ENCODE data around the gene FAM131B. TPM values are rescaled to one million over a fixed set of nuclear protein-coding genes. Genes with fewer than 3 reads are reported as not detected.

FAM131B gene
- total and polyA plus RNA-seq, 9 of the 15 experiments (the other 6 are each of a cell fraction or from before 2014, with no cell fraction given), result 0.03 to 0.04 TPM; not detected in 7

- no peak for FAIRE-seq
- no TSS peak for BruUV-seq (replicated peaks)
- in situ Hi-C loops (cut with MboI) (no loop called here), intact Hi-C loops (cut with micrococcal nuclease) (no loop called here)
- no peak for ATAC-seq
- Histone ChIP-seq H3K4me1 (replicated peaks in 1 of 2; ENCODE audit: control insufficient read depth in 2 of 2, insufficient read depth in 2 of 2, low read length in 2 of 2) (peaks cover 5 to 14% of the 10 kb centered on the region in 2 experiments; a peak in 4 of 5 replicates), H2AFZ (ENCODE audit: low read depth, low read length) (no peak overlapping the region), H3K27ac (ENCODE audit: extremely low read depth, low read depth, low read length) (no peak overlapping the region), H4K20me1 (replicated peaks; ENCODE audit: control insufficient read depth, insufficient read depth, low read length) (no peaks in the 10 kb centered on the region), H3K36me3 (ENCODE audit: control insufficient read depth, insufficient read depth, low read length) (no peaks in the 10 kb centered on the region), H3K9me3 (replicated peaks; ENCODE audit: control insufficient read depth, insufficient read depth, low read depth, low read length) (no peaks in the 10 kb centered on the region), H3K27me3 (ENCODE audit: control insufficient read depth in 2 of 2, insufficient read depth in 2 of 2, low read length in 2 of 2) (peaks cover 0 to 9% of the 10 kb centered on the region in 2 experiments; a peak in 1 of 5 replicates), H3K4me2 (ENCODE audit: insufficient read depth, low read length) (no peak overlapping the region), H3K9ac (ENCODE audit: insufficient read depth in 1 of 2, low read depth in 2 of 2, low read length in 2 of 2) (0 out of 4 replicates have a peak overlapping the region, but pooled peaks of 1 of the 2 experiments have one; percentile 39), H3K9me1 (ENCODE audit: control insufficient read depth, insufficient read depth, low read length) (no peaks in the 10 kb centered on the region), H3K4me3 (no peak overlapping the region), H3K79me2 (ENCODE audit: control insufficient read depth, insufficient read depth, low read length) (peaks cover under 1% of the 10 kb centered on the region; the same call in 1 of the 3 replicates)
- CTCF ChIA-PET (ENCODE audit: low intra/inter-chr PET ratio), result no interaction called here
- POLR2A ChIA-PET, result interaction anchor here (0.6 kb wide), 2 partner anchors 51 to 80 kb away, joined by 3 read pairs; no protein-coding TSS in a partner anchor
- TF ChIP-seq CTBP1 (IDR thresholded peaks at IDR 0.05; ENCODE audit: borderline replicate concordance), result no peak
- no peak for TF ChIP-seq RCOR1 (IDR thresholded peaks at IDR 0.05; ENCODE audit: borderline replicate concordance in 1 of 2, low read depth in 2 of 2, low read length in 2 of 2)
- TF ChIP-seq ETS2 (tag; IDR thresholded peaks at IDR 0.05; ENCODE audit: borderline replicate concordance, poor library complexity, severe bottlenecking), result no peak
- no peak for TF ChIP-seq SRF (CRISPR knock-in tag; IDR thresholded peaks at IDR 0.05)
- TF ChIP-seq ZNF134 (CRISPR knock-in tag; conservative IDR thresholded peaks at IDR 0.05), result no peak
- TF ChIP-seq PPARD (CRISPR knock-in tag; IDR thresholded peaks at IDR 0.05), result no peak
- no peak for TF ChIP-seq SNRNP70 (optimal IDR thresholded peaks at IDR 0.05; ENCODE audit: low read depth, low read length)
- no peak for TF ChIP-seq ZNF253 (CRISPR knock-in tag; conservative IDR thresholded peaks at IDR 0.05)
- TF ChIP-seq ATF3 (IDR thresholded peaks at IDR 0.05), result no peak
- TF ChIP-seq ATF3 (CRISPR knock-in tag; conservative IDR thresholded peaks at IDR 0.05), result no peak
- 35% methylated on average over 5 of the region's 5 CpGs for WGBS (ENCODE audit: insufficient coverage, low coverage, missing lambda C conversion rate)
- DNase-seq (ENCODE audit: extremely low read depth in 1 of 4, low spot score in 3 of 4), result no peak
These were observed 13.9 kb upstream of the FAM131B start for GRCh38 chr7:143376396-143376795.
